GM18520 (cell line): Measurements from ENCODE around the gene BIRC5.
A peak's percentile ranks its signal among the peaks of the same experiment; 100 is the strongest.
"Not testable (repeated sequence)": the region's sequence is repeated elsewhere in the genome, so short reads cannot be mapped to it uniquely, and the experiment has no call there.

Source experiments
- ATAC-seq: cut with Tn5 transposase; IDR thresholded peaks from one replicate; pipeline ENCODE4 v1.9.1; 2021; ENCODE audit not compliant: unreplicated experiment

The BIRC5 gene

GRCh38 chr17:78238823-78239488 lies 24.9 kb downstream of the BIRC5 start:
- no peak for ATAC-seq

- no peak for ATAC-seq
Measured at GRCh38 chr17:78239489-78239931, 25.5 kb downstream of the BIRC5 start.

GRCh38 chr17:78240012-78240655 lies 26.1 kb downstream of the BIRC5 start:
- no peak for ATAC-seq

GRCh38 chr17:78240839-78241238 lies 26.8 kb downstream of the BIRC5 start:
- no peak for ATAC-seq

- no peak for ATAC-seq
Measured at GRCh38 chr17:78241277-78242023, 27.4 kb downstream of the BIRC5 start.

- ATAC-seq: peak; percentile 45
Measured at GRCh38 chr17:78242024-78242742, 28.1 kb downstream of the BIRC5 start.

GRCh38 chr17:78247304-78247703 lies 33.3 kb downstream of the BIRC5 start:
- no peak for ATAC-seq

GRCh38 chr17:78248051-78248914 lies 34.2 kb downstream of the BIRC5 start:
- no peak for ATAC-seq

GRCh38 chr17:78249074-78249817 lies 35.2 kb downstream of the BIRC5 start:
- ATAC-seq: no peak

GRCh38 chr17:78249818-78250806 lies 36.1 kb downstream of the BIRC5 start:
- no peak for ATAC-seq

GRCh38 chr17:78250891-78251772 lies 37.1 kb downstream of the BIRC5 start:
- no peak for ATAC-seq

GRCh38 chr17:78251773-78252103 lies 37.7 kb downstream of the BIRC5 start:
- no peak for ATAC-seq

GRCh38 chr17:78252111-78252634 lies 38.1 kb downstream of the BIRC5 start:
- ATAC-seq: no peak

GRCh38 chr17:78252701-78253635 lies 38.9 kb downstream of the BIRC5 start:
- no peak for ATAC-seq

- not testable (repeated sequence) for ATAC-seq
Measured at GRCh38 chr17:78253636-78253945, 39.5 kb downstream of the BIRC5 start.

- peak; percentile 45 for ATAC-seq
Measured at GRCh38 chr17:78253946-78254672, 40.1 kb downstream of the BIRC5 start.
